Caco-2 (cell line): ENCODE data around the gene GRB10. TPM values are rescaled to one million over a fixed set of nuclear protein-coding genes. Genes with fewer than 3 reads are reported as not detected.

Experiments used
- BruUV-seq: library from RNA; stranded (reverse); fragments of 400-500 nt; replicated peaks from 2 replicates; lab custom pipeline; 2021; lab: Mats Ljungman, UMichigan
- CTCF ChIA-PET: fragments of 300-600 bp; sonication (Branson Sonifier 250); formaldehyde crosslinking; loops from one replicate; lab custom pipeline; 2022; ENCODE audit warnings: antibody characterized with exemption; lab: Charles Lee
- POLR2A ChIA-PET: fragments of 300-600 bp; sonication (Branson Sonifier 250); formaldehyde crosslinking; loops from one replicate; lab custom pipeline; 2022; ENCODE audit warnings: antibody characterized with exemption; lab: Charles Lee
- DNase-seq, 2 experiments: peaks; one replicate each; pipeline versions ENCODE4 v3.0.0 to v3.0.0-alpha.2; 2020 to 2022
- H3K27me3 ChIP-seq: replicated peaks from 2 replicates; pipeline ENCODE4 v1.6.0; 2011; ENCODE audit warnings: low read length; ENCODE audit not compliant: control insufficient read depth, insufficient read depth
- H3K36me3 ChIP-seq: 2 replicates; pipeline ENCODE4 v1.5.1; 2011; ENCODE audit warnings: low read length; ENCODE audit not compliant: control insufficient read depth, insufficient read depth
- H3K4me1 ChIP-seq: fragments of 250-450 bp; sonication (Bioruptor Pico); 2 replicates; pipeline ENCODE4 v1.5.1; 2020; ENCODE audit warnings: mild to moderate bottlenecking
- H3K4me3 ChIP-seq: 2 replicates; pipeline ENCODE4 v1.5.1; 2011; ENCODE audit warnings: low read depth, mild to moderate bottlenecking, control low read depth, low read length
- H3K9me3 ChIP-seq: fragments of 250-450 bp; sonication (Bioruptor Pico); 2 replicates; pipeline ENCODE4 v1.5.1; 2020; ENCODE audit warnings: mild to moderate bottlenecking, moderate library complexity
- H3K27ac Mint-ChIP-seq: one replicate; pipeline ENCODE4 v1.8.0; 2022; ENCODE audit warnings: mixed read lengths; ENCODE audit not compliant: unreplicated experiment
- H3K27me3 Mint-ChIP-seq: one replicate; pipeline ENCODE4 v1.8.0; 2022; ENCODE audit warnings: mixed read lengths; ENCODE audit not compliant: insufficient read depth, unreplicated experiment
- H3K36me3 Mint-ChIP-seq: one replicate; pipeline ENCODE4 v1.8.0; 2022; ENCODE audit warnings: mild to moderate bottlenecking, mixed read lengths; ENCODE audit not compliant: insufficient read depth, unreplicated experiment
- H3K4me1 Mint-ChIP-seq: one replicate; pipeline ENCODE4 v1.8.0; 2022; ENCODE audit warnings: low read depth, mixed read lengths; ENCODE audit not compliant: unreplicated experiment
- H3K4me3 Mint-ChIP-seq: one replicate; pipeline ENCODE4 v1.8.0; 2022; ENCODE audit warnings: mild to moderate bottlenecking, moderate library complexity, mixed read lengths; ENCODE audit not compliant: unreplicated experiment
- H3K9me3 Mint-ChIP-seq: one replicate; pipeline ENCODE4 v1.8.0; 2022; ENCODE audit warnings: mixed read lengths; ENCODE audit not compliant: unreplicated experiment
- CTCF ChIP-seq, 2 experiments: fragments of 200-600 bp in 1 of 2; IDR thresholded peaks; 1 replicate in 1 of 2; 2 replicates in 1 of 2; pipeline versions ENCODE4 v1.5.1 to v1.8.0; 2011 to 2022; ENCODE audit warnings: antibody characterized with exemption in 1 of 2, control low read depth in 1 of 2, inconsistent platforms in 1 of 2, low read depth in 1 of 2, low read length in 1 of 2, mild to moderate bottlenecking in 1 of 2, moderate library complexity in 1 of 2; ENCODE audit not compliant: insufficient read depth in 1 of 2, severe bottlenecking in 1 of 2, unreplicated experiment in 1 of 2
- intact Hi-C: fragments of 100-400 bp; cut with micrococcal nuclease; formaldehyde crosslinking; loops from one replicate; pipeline ENCODE4 v1.10.0; 2022; ENCODE audit not compliant: unreplicated experiment
- total RNA-seq: library from RNA; stranded (reverse); gene quantifications from 2 replicates; pipeline ENCODE4 v1.2.3, GENCODE V29; 2022

Gene GRB10
- total RNA-seq, 1 experiment from 2014 or later: 79.3 TPM

- ChIA-PET CTCF (no interaction called here), POLR2A (no interaction called here)
- no peak for DNase-seq
- Histone ChIP-seq H3K9me3 (no peaks in the 10 kb centered on the region), H3K4me3 (no peak overlapping the region), H3K4me1 (no peaks in the 10 kb centered on the region), H3K36me3 (no peaks in the 10 kb centered on the region), H3K27me3 (no peaks in the 10 kb centered on the region)
- no peak overlapping the region for H3K27ac Mint-ChIP-seq
- intact Hi-C loops: no loop called here
- H3K4me3 Mint-ChIP-seq: no peak overlapping the region
- no peaks in the 10 kb centered on the region for H3K27me3 Mint-ChIP-seq
- H3K4me1 Mint-ChIP-seq: peaks cover 9% of the 10 kb centered on the region
- H3K36me3 Mint-ChIP-seq: peaks cover 34% of the 10 kb centered on the region
- BruUV-seq: no TSS peak
- no peak for TF ChIP-seq CTCF (IDR thresholded peaks at IDR 0.05; ENCODE audit: insufficient read depth in 1 of 2, low read depth in 1 of 2, low read length in 1 of 2, severe bottlenecking in 1 of 2, unreplicated experiment in 1 of 2)
- H3K9me3 Mint-ChIP-seq: peaks cover 9% of the 10 kb centered on the region
Measured at GRCh38 chr7:50688226-50688590, 94.5 kb downstream of the GRB10 start.

- Mint-ChIP-seq H3K4me3 (no peak overlapping the region), H3K36me3 (peaks cover 37% of the 10 kb centered on the region), H3K27ac (no peak overlapping the region), H3K9me3 (peaks cover 9% of the 10 kb centered on the region), H3K27me3 (no peaks in the 10 kb centered on the region), H3K4me1 (peaks cover 9% of the 10 kb centered on the region)
- Histone ChIP-seq H3K4me3 (no peak overlapping the region), H3K36me3 (no peaks in the 10 kb centered on the region), H3K4me1 (no peaks in the 10 kb centered on the region), H3K9me3 (no peaks in the 10 kb centered on the region), H3K27me3 (no peaks in the 10 kb centered on the region)
- POLR2A ChIA-PET: no interaction called here
- CTCF ChIA-PET: no interaction called here
- intact Hi-C loops: no loop called here
- no peak for TF ChIP-seq CTCF (IDR thresholded peaks at IDR 0.05; ENCODE audit: insufficient read depth in 1 of 2, low read depth in 1 of 2, low read length in 1 of 2, severe bottlenecking in 1 of 2, unreplicated experiment in 1 of 2)
- BruUV-seq: no TSS peak
- DNase-seq: no peak
Measured at GRCh38 chr7:50687575-50688225, 95.0 kb downstream of the GRB10 start.

- Mint-ChIP-seq H3K4me1 (peaks cover 9% of the 10 kb centered on the region), H3K27me3 (no peaks in the 10 kb centered on the region), H3K36me3 (peaks cover 38% of the 10 kb centered on the region), H3K27ac (no peak overlapping the region), H3K9me3 (peaks cover 9% of the 10 kb centered on the region), H3K4me3 (no peak overlapping the region)
- ChIA-PET CTCF (no interaction called here), POLR2A (no interaction called here)
- BruUV-seq: no TSS peak
- H3K27me3 ChIP-seq: no peaks in the 10 kb centered on the region
- H3K4me1 ChIP-seq: no peaks in the 10 kb centered on the region
- no peak for TF ChIP-seq CTCF (IDR thresholded peaks at IDR 0.05; ENCODE audit: insufficient read depth in 1 of 2, low read depth in 1 of 2, low read length in 1 of 2, severe bottlenecking in 1 of 2, unreplicated experiment in 1 of 2)
- H3K4me3 ChIP-seq: no peak overlapping the region
- H3K9me3 ChIP-seq: no peaks in the 10 kb centered on the region
- no peak for DNase-seq
- intact Hi-C loops: no loop called here
- H3K36me3 ChIP-seq: no peaks in the 10 kb centered on the region
Measured at GRCh38 chr7:50687096-50687495, 95.6 kb downstream of the GRB10 start.
